ENCODE data around the gene APC2.

DNA sequence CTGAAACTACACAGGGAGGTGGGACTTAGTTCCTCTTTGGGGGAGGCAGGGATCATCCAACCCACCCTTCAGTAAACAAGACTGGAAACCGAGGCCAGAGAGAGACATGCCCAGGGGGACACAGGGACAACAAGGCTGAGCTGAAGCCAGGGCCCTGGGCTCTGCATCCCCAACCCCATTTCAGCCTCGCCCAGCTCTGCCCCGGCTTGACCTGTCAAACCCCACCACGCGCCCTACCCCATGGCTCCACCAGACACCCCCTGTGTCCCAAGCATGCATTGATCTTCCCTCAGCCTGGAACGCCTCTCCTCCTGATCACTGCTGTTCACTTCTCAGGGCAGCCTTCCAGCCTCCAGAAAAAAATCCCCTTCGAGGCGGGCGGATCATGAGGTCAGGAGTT is 2.0 kb upstream of the APC2 start:
- TF ChIP-seq EZH2 (IDR thresholded peaks at IDR 0.05), result no peak
- TF ChIP-seq POLR2AphosphoS5 (IDR thresholded peaks at IDR 0.05; ENCODE audit: borderline replicate concordance, low read depth, low read length), result no peak
- no peak for TF ChIP-seq FOXP2 (optimal IDR thresholded peaks at IDR 0.05; ENCODE audit: control extremely low read depth, extremely low read length, insufficient read depth)

All from SK-N-MC (cell line).